GM18526 (cell line): ENCODE results near the gene EGFL7.

Experiments
- POLR2A ChIP-seq: IDR thresholded peaks from 3 replicates; pipeline ENCODE4 v1.6.1; 2011; ENCODE audit not compliant: insufficient read length; ENCODE audit errors: extremely low read depth

Gene EGFL7

GRCh38 chr9:136660971-136661550 lies 1.7 kb upstream of the EGFL7 start:
- TF ChIP-seq POLR2A: no peak

GRCh38 chr9:136661641-136662325 lies 933 bp upstream of the EGFL7 start:
- TF ChIP-seq POLR2A: no peak

GRCh38 chr9:136662326-136662655 lies 425 bp upstream of the EGFL7 start:
- TF ChIP-seq POLR2A: no peak

- no peak for TF ChIP-seq POLR2A
Measured at GRCh38 chr9:136664000-136664915, 1.5 kb downstream of the EGFL7 start.

GRCh38 chr9:136665111-136665703 lies 2.5 kb downstream of the EGFL7 start:
- TF ChIP-seq POLR2A: no peak

GRCh38 chr9:136665704-136666371 lies 3.1 kb downstream of the EGFL7 start:
- no peak for TF ChIP-seq POLR2A

- TF ChIP-seq POLR2A: no peak
Measured at GRCh38 chr9:136666372-136667213, 3.9 kb downstream of the EGFL7 start.

GRCh38 chr9:136667214-136667939 lies 4.7 kb downstream of the EGFL7 start:
- no peak for TF ChIP-seq POLR2A

GRCh38 chr9:136667940-136668760 lies 5.4 kb downstream of the EGFL7 start:
- TF ChIP-seq POLR2A: no peak

- TF ChIP-seq POLR2A: no peak
Measured at GRCh38 chr9:136668983-136669790, 6.5 kb downstream of the EGFL7 start.

- no peak for TF ChIP-seq POLR2A
Measured at GRCh38 chr9:136669791-136670464, 7.2 kb downstream of the EGFL7 start.

GRCh38 chr9:136670576-136671253 lies 8.0 kb downstream of the EGFL7 start:
- no peak for TF ChIP-seq POLR2A
